H1 (cell line): ENCODE measurements around the gene NPR1. TPM values are rescaled to one million over a fixed set of nuclear protein-coding genes. Genes with fewer than 3 reads are reported as not detected.
"Not testable (repeated sequence)": the region's sequence is repeated elsewhere in the genome, so short reads cannot be mapped to it uniquely, and the experiment has no call there.

ENCODE experiments used
- CTCF ChIA-PET: fragments of 300-600 bp; sonication (Branson Sonifier 250); formaldehyde crosslinking; loops from one replicate; lab custom pipeline; 2021; ENCODE audit not compliant: partially characterized antibody; lab: Charles Lee
- POLR2A ChIA-PET: fragments of 300-600 bp; sonication (Branson Sonifier 250); formaldehyde crosslinking; loops from one replicate; lab custom pipeline; 2021; ENCODE audit warnings: inconsistent platforms; ENCODE audit not compliant: partially characterized antibody; lab: Charles Lee
- DNase-seq, 2 experiments: peaks; one replicate each; pipeline versions ENCODE4 v3.0.0 to v3.0.0-alpha.2; 2010 to 2022; ENCODE audit warnings: low spot score in 2 of 2, low read depth in 1 of 2, mixed read lengths in 1 of 2
- FAIRE-seq: peaks from 2 replicates; lab custom pipeline; 2011; peaks lifted over from hg19 to GRCh38; lab: Jason Lieb, UNC
- H2AFZ ChIP-seq: 2 replicates; pipeline ENCODE4 v1.8.1; 2012; ENCODE audit warnings: low read length, inconsistent platforms
- H2AK5ac ChIP-seq: 2 replicates; pipeline ENCODE4 v1.6.1; 2013; ENCODE audit warnings: low read depth, low read length
- H2BK120ac ChIP-seq: replicated peaks from 2 replicates; pipeline ENCODE3; 2013; ENCODE audit warnings: low read depth, low read length, inconsistent platforms
- H2BK12ac ChIP-seq: 2 replicates; pipeline ENCODE4 v1.6.1; 2013; ENCODE audit warnings: low read depth, low read length
- H2BK15ac ChIP-seq: 2 replicates; pipeline ENCODE4 v1.6.1; 2013; ENCODE audit warnings: low read length
- H2BK20ac ChIP-seq: 2 replicates; pipeline ENCODE4 v1.6.1; 2013; ENCODE audit warnings: low read length
- H2BK5ac ChIP-seq: 2 replicates; pipeline ENCODE4 v1.6.1; 2013; ENCODE audit warnings: low read depth, low read length
- H3K14ac ChIP-seq: 2 replicates; pipeline ENCODE4 v1.6.1; 2013; ENCODE audit warnings: inconsistent platforms; ENCODE audit not compliant: insufficient read length
- H3K18ac ChIP-seq: 2 replicates; pipeline ENCODE4 v1.6.1; 2013; ENCODE audit warnings: low read length; ENCODE audit errors: extremely low read depth
- H3K23ac ChIP-seq: 2 replicates; pipeline ENCODE4 v1.6.1; 2013; ENCODE audit warnings: inconsistent platforms; ENCODE audit not compliant: insufficient read length
- H3K23me2 ChIP-seq: 2 replicates; pipeline ENCODE4 v1.6.1; 2013; ENCODE audit warnings: low read depth, low read length
- H3K27ac ChIP-seq: 2 replicates; pipeline ENCODE4 v1.6.1; 2011; ENCODE audit warnings: low read depth, low read length, inconsistent platforms
- H3K27me3 ChIP-seq, 4 experiments: replicated peaks in 1 of 4; 1 replicate in 1 of 4; 2 replicates in 3 of 4; pipeline versions ENCODE4 v1.6.1 to v1.8.1; 2011 to 2013; ENCODE audit warnings: low read length in 3 of 4, mild to moderate bottlenecking in 3 of 4, inconsistent platforms in 2 of 4, mixed read lengths in 2 of 4, moderate library complexity in 1 of 4; ENCODE audit not compliant: control insufficient read depth in 3 of 4, insufficient read depth in 3 of 4; ENCODE audit errors: extremely low read depth in 1 of 4
- H3K36me3 ChIP-seq, 4 experiments: 2 replicates each; pipeline versions ENCODE4 v1.6.1 to v1.8.1; 2011 to 2013; ENCODE audit warnings: mild to moderate bottlenecking in 4 of 4, low read length in 3 of 4, moderate library complexity in 2 of 4, control low read depth in 1 of 4, inconsistent platforms in 1 of 4; ENCODE audit not compliant: insufficient read depth in 4 of 4, control insufficient read depth in 2 of 4
- H3K4ac ChIP-seq: replicated peaks from 2 replicates; pipeline ENCODE3; 2013; ENCODE audit warnings: low read length, low read depth, mixed read lengths, inconsistent platforms; ENCODE audit not compliant: insufficient read length
- H3K4me1 ChIP-seq, 4 experiments: replicated peaks in 1 of 4; 1 replicate in 1 of 4; 2 replicates in 3 of 4; pipeline versions ENCODE4 v1.6.1 to v1.8.1; 2011 to 2013; ENCODE audit warnings: low read length in 3 of 4, inconsistent platforms in 2 of 4, mixed read lengths in 1 of 4; ENCODE audit not compliant: insufficient read depth in 4 of 4, control insufficient read depth in 3 of 4
- H3K4me2 ChIP-seq, 2 experiments: 2 replicates each; pipeline versions ENCODE4 v1.6.1 to v1.8.1; 2011 to 2013; ENCODE audit warnings: low read depth in 2 of 2, low read length in 2 of 2, control low read depth in 1 of 2, inconsistent platforms in 1 of 2, mild to moderate bottlenecking in 1 of 2; ENCODE audit not compliant: insufficient read depth in 1 of 2
- H3K4me3 ChIP-seq, 4 experiments: fragments of 200-600, 300-600 bp in 1 of 4; sonication (generic), shearing (Covaris generic), sonication (Bioruptor Twin) in 1 of 4; 2 replicates each; pipeline versions ENCODE4 v1.5.1 to v1.8.1; 2011 to 2016; ENCODE audit warnings: low read length in 4 of 4, low read depth in 3 of 4, control low read depth in 2 of 4, inconsistent platforms in 2 of 4, mild to moderate bottlenecking in 2 of 4, mixed read lengths in 1 of 4, moderate library complexity in 1 of 4; ENCODE audit not compliant: insufficient read depth in 2 of 4; ENCODE audit errors: extremely low read depth in 1 of 4
- H3K56ac ChIP-seq: replicated peaks from 2 replicates; pipeline ENCODE3; 2013; ENCODE audit warnings: low read depth, mild to moderate bottlenecking, mixed read lengths, low read length, inconsistent platforms; ENCODE audit not compliant: insufficient read length
- H3K79me1 ChIP-seq: 2 replicates; pipeline ENCODE4 v1.6.1; 2013; ENCODE audit warnings: low read depth, low read length, control low read depth
- H3K79me2 ChIP-seq, 2 experiments: 2 replicates each; pipeline versions ENCODE4 v1.6.1 to v1.8.1; 2012 to 2013; ENCODE audit warnings: low read length in 2 of 2, mild to moderate bottlenecking in 2 of 2, inconsistent platforms in 1 of 2; ENCODE audit not compliant: insufficient read depth in 2 of 2, control insufficient read depth in 1 of 2
- H3K9ac ChIP-seq, 4 experiments: replicated peaks in 1 of 4; 1 replicate in 1 of 4; 2 replicates in 3 of 4; pipeline versions ENCODE4 v1.6.1 to v1.8.1; 2011 to 2013; ENCODE audit warnings: low read depth in 3 of 4, low read length in 3 of 4, control low read depth in 2 of 4, mild to moderate bottlenecking in 2 of 4, moderate library complexity in 2 of 4, inconsistent platforms in 1 of 4; ENCODE audit errors: extremely low read depth in 1 of 4
- H3K9me3 ChIP-seq, 2 experiments: 2 replicates each; pipeline versions ENCODE4 v1.6.1 to v1.8.1; 2012 to 2013; ENCODE audit warnings: mild to moderate bottlenecking in 2 of 2, moderate library complexity in 2 of 2, control low read depth in 1 of 2, inconsistent platforms in 1 of 2, low read depth in 1 of 2, low read length in 1 of 2, mixed read lengths in 1 of 2; ENCODE audit not compliant: insufficient read depth in 2 of 2
- H4K20me1 ChIP-seq, 2 experiments: replicated peaks in 1 of 2; 2 replicates each; pipeline versions ENCODE3 to v1.8.1; 2011 to 2013; ENCODE audit warnings: inconsistent platforms in 2 of 2, low read length in 2 of 2, mild to moderate bottlenecking in 1 of 2; ENCODE audit not compliant: insufficient read depth in 2 of 2, control insufficient read depth in 1 of 2
- H4K5ac ChIP-seq: 2 replicates; pipeline ENCODE4 v1.6.1; 2013; ENCODE audit warnings: low read length, low read depth, mixed read lengths, inconsistent platforms; ENCODE audit not compliant: insufficient read length
- H4K8ac ChIP-seq: 2 replicates; pipeline ENCODE4 v1.8.0; 2013; ENCODE audit warnings: mild to moderate bottlenecking, moderate library complexity, low read length, inconsistent platforms; ENCODE audit not compliant: insufficient read depth; ENCODE audit errors: extremely low read depth
- H4K91ac ChIP-seq: replicated peaks from 2 replicates; pipeline ENCODE3; 2013; ENCODE audit warnings: low read length, mixed read lengths, inconsistent platforms; ENCODE audit not compliant: insufficient read length
- WGBS, 2 experiments: shearing (Covaris generic) in 1 of 2; methylation state at CpG; one replicate each; pipeline versions ENCODE4 v1.1.6 to v1.1.7; 2013 to 2015; ENCODE audit warnings: low lambda C conversion rate in 2 of 2, mixed read lengths in 2 of 2, inconsistent platforms in 1 of 2, low coverage in 1 of 2, missing lambda C conversion rate in 1 of 2; ENCODE audit not compliant: insufficient replicate concordance in 2 of 2, insufficient coverage in 1 of 2, insufficient read length in 1 of 2; ENCODE audit errors: extremely low coverage in 1 of 2, missing lambda C conversion rate in 1 of 2; 5-methylcytosine and 5-hydroxymethylcytosine counted together
- polyA plus RNA-seq, 7 experiments: library from polyadenylated mRNA; depleted of rRNA in 3 of 7; stranded (reverse) in 5 of 7; unstranded in 2 of 7; fragments of >200 nt in 5 of 7; fragments of 200-250 nt in 2 of 7; gene quantifications; 1 replicate in 5 of 7; 2 replicates in 1 of 7; 4 replicates in 1 of 7; pipeline versions ENCODE4 v1.2.1 to v1.2.3, GENCODE V29; 2011 to 2013; ENCODE audit warnings: missing spikeins in 2 of 7, mixed read lengths in 2 of 7
- total RNA-seq: library from RNA; stranded (reverse); fragmentation: NEBNext Ultra II Directional; extraction: Animal tissue kit (Norgen Biotek cat#: 25700); gene quantifications from 2 replicates; pipeline ENCODE4 v1.2.1, GENCODE V29; 2021

The NPR1 gene
- total and polyA plus RNA-seq, 2 of the 8 experiments (the other 6 are each of a cell fraction or from before 2014, with no cell fraction given): 11.7 to 13.2 TPM

DNA sequence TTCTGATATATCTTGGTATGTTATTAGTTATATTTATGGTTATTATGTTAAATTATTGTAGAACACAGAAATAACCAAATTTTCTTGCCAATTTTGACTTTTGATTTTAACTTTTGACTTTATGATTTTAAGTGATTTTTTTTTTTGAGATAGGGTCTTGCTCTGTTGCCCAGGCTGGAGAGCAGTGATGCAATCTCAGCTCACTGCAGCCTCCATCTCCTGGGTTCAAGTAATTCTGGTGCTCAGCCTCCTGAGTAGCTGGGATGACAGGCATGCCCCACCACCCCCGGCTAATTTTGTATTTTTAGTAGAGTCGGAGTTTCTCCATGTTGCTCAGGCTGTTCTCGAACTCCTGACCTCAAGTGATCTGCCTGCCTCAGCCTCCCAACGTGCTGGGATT lies 46.1 kb downstream of the NPR1 start:
- H4K20me1 ChIP-seq, H3K79me1 ChIP-seq, H2BK15ac ChIP-seq, H3K14ac ChIP-seq, H2BK120ac ChIP-seq, H3K23me2 ChIP-seq, FAIRE-seq, H3K27ac ChIP-seq, H3K4me3 ChIP-seq, H3K23ac ChIP-seq, H4K91ac ChIP-seq, H3K36me3 ChIP-seq, H2BK12ac ChIP-seq, H3K9ac ChIP-seq, H3K56ac ChIP-seq, H4K5ac ChIP-seq, H3K27me3 ChIP-seq, H2AFZ ChIP-seq, H3K4me2 ChIP-seq, DNase-seq, H3K18ac ChIP-seq, H3K9me3 ChIP-seq, H3K4ac ChIP-seq, H4K8ac ChIP-seq, H2BK20ac ChIP-seq, H2AK5ac ChIP-seq, H2BK5ac ChIP-seq: not testable (repeated sequence)
- WGBS, 2 experiments: 92% methylated on average over 4 of the region's 4 CpGs; no CpG with 5 or more reads in 1 of the 2 experiments
- Histone ChIP-seq H3K79me2 (peaks cover 0 to 13% of the 10 kb centered on the region in 2 experiments; a peak in 2 of 4 replicates), H3K4me1 (peaks cover 0 to 11% (median 3%) of the 10 kb centered on the region in 4 experiments; a peak in 5 of 7 replicates)
- CTCF ChIA-PET: interaction anchor here (0.9 to 1.9 kb wide), 3 partner anchors 9 to 48 kb away, joined by 3 to 7 read pairs (median 4); no protein-coding TSS in a partner anchor
- POLR2A ChIA-PET: interaction anchor here (1.3 to 1.4 kb wide), 2 partner anchors 14 to 91 kb away, joined by 4 to 5 read pairs; partner anchors contain the start of gene CHTOP
